Gastroesophageal sphincter (tissue), 3 donors: ENCODE data around the gene MAGEA2B.
"Not testable (repeated sequence)": the region's sequence is repeated elsewhere in the genome, so short reads cannot be mapped to it uniquely, and the experiment has no call there.

Experiments used
- POLR2A ChIP-seq, 2 donors: fragments of 450-650 bp; IDR thresholded peaks; one replicate each; pipeline ENCODE4 v1.6.1; 2017; ENCODE audit warnings: antibody characterized with exemption in 2 of 2, mild to moderate bottlenecking in 2 of 2, moderate library complexity in 1 of 2
- POLR2AphosphoS5 ChIP-seq: sonication (generic); formaldehyde crosslinking; IDR thresholded peaks from one replicate; pipeline ENCODE4 v1.6.1; 2017; ENCODE audit warnings: antibody characterized with exemption
- TF ChIP-seq, protein P1 (sequence below), 4 experiments: fragments of 200-600 bp in 2 of 4; fragments of 450-650 bp in 2 of 4; sonication (generic) in 1 of 4; IDR thresholded peaks; one replicate each; pipeline ENCODE4 v1.5.1; 2017 to 2019; ENCODE audit warnings: antibody characterized with exemption in 4 of 4, mild to moderate bottlenecking in 2 of 4, moderate library complexity in 2 of 4

DNA sequence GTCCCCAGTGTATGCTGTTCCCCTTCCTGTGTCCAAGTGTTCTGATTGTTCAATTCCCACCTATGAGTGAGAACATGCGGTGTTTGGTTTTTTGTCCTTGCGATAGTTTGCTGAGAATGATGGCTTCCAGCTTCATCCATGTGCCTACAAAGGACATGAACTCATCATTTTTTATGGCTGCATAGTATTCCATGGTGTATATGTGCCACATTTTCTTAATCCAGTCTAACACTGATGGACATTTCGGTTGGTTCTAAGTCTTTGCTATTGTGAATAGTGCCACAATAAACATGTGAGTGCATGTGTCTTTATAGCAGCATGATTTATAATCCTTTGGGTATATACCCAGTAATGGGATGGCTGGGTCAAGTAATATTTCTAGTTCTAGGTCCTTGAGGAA is 39.8 kb upstream of the MAGEA2B start:
- TF ChIP-seq, protein P1, sequence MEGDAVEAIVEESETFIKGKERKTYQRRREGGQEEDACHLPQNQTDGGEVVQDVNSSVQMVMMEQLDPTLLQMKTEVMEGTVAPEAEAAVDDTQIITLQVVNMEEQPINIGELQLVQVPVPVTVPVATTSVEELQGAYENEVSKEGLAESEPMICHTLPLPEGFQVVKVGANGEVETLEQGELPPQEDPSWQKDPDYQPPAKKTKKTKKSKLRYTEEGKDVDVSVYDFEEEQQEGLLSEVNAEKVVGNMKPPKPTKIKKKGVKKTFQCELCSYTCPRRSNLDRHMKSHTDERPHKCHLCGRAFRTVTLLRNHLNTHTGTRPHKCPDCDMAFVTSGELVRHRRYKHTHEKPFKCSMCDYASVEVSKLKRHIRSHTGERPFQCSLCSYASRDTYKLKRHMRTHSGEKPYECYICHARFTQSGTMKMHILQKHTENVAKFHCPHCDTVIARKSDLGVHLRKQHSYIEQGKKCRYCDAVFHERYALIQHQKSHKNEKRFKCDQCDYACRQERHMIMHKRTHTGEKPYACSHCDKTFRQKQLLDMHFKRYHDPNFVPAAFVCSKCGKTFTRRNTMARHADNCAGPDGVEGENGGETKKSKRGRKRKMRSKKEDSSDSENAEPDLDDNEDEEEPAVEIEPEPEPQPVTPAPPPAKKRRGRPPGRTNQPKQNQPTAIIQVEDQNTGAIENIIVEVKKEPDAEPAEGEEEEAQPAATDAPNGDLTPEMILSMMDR (IDR thresholded peaks at IDR 0.05) = not testable (repeated sequence)
- not testable (repeated sequence) for TF ChIP-seq POLR2A (IDR thresholded peaks at IDR 0.05); POLR2AphosphoS5
